Activated T-cell treated with anti-CD3 and anti-CD28 coated beads, Interleukin-2, amount 50 U/mL, for 4 hours (primary cell): Measurements from ENCODE around the gene DLX2. TPM values are rescaled to one million over a fixed set of nuclear protein-coding genes. Genes with fewer than 3 reads are reported as not detected.
"Not testable (repeated sequence)": the region's sequence is repeated elsewhere in the genome, so short reads cannot be mapped to it uniquely, and the experiment has no call there.

Source experiments
- ATAC-seq, 2 donors: fragments of 200-7000 bp; cut with Tn5 transposase; one replicate each; pipeline ENCODE4 v1.10.0; 2021
- DNase-seq: peaks from one replicate; pipeline ENCODE4 v3.0.0-alpha.2; 2020
- H3K27me3 Mint-ChIP-seq: one replicate; pipeline ENCODE4 v1.8.0; 2021; ENCODE audit warnings: low read depth, mixed read lengths
- H3K36me3 Mint-ChIP-seq: one replicate; pipeline ENCODE4 v1.8.0; 2022; ENCODE audit warnings: mixed read lengths; ENCODE audit not compliant: insufficient read depth
- H3K4me1 Mint-ChIP-seq: one replicate; pipeline ENCODE4 v1.8.0; 2021; ENCODE audit warnings: low read depth, mixed read lengths
- H3K4me3 Mint-ChIP-seq: one replicate; pipeline ENCODE4 v1.8.0; 2021; ENCODE audit warnings: mild to moderate bottlenecking, moderate library complexity, mixed read lengths
- H3K9me3 Mint-ChIP-seq: one replicate; pipeline ENCODE4 v1.8.0; 2021; ENCODE audit warnings: mixed read lengths
- total RNA-seq, 3 donors: library from RNA; stranded (reverse); gene quantifications; one replicate each; pipeline ENCODE4 v1.2.1, GENCODE V29; 2021

The DLX2 gene
- total RNA-seq: not detected

DNA sequence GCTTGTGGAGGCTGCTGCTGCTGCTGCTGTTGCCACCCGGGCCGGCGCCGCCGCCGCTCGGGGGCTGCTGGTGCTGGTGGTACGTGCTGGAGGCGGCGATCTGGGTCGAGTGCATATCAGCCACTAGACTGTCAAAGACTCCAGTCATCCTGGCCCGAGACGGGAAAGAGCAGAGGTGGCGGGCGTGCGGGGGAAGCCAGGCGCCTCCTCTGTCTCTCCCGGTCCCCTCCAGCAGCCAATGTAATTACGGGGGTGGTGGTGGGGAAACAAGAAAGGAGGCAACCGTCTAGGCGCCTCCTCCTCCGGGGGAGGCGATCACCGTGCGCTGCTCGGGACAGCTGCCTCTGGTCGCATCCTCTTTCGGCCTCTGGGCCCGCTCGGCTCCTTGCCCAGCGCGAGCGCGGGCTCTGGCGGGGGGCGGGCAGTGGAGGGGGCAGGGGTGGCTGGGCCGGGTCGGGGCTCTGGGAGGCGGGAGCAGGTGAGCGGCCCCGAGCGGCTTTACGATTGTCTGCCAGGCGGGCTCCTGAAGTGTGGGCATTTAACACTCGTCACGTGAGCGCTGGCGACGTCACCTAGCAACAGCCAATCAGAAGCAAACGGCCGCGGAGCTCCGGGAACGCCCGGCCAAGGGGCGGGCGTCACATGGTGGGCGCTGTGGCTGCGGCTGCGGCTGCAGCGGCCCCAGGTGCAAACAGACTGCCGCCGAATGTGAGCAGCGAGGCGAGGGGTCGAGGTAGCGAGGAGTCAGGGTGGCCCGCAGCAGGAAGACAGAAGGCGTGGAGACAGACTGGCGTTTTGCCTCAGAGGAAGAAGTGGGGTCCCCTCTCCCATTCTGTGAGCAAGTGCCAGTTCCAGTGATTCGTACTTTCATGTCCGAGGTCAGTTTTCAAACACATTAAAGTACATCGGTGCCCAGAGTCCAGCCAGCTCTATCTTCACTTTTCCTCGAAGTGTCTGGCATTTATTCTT, at the start of gene DLX2:
TSS of gene DLX2 (minus strand) at position 510 of the 969 bp plus-strand sequence. CDS start at position 148, 362 bp downstream.
- Mint-ChIP-seq H3K4me1 (peaks cover 50% of the 10 kb centered on the region), H3K9me3 (peaks cover 5% of the 10 kb centered on the region), H3K27me3 (peaks cover 82% of the 10 kb centered on the region), H3K4me3 (peak within 1 kb of the TSS; percentile 75), H3K36me3 (no peaks in the 10 kb centered on the region)
- no peak for DNase-seq
- peak; percentile 44 to 62 for ATAC-seq

DNA sequence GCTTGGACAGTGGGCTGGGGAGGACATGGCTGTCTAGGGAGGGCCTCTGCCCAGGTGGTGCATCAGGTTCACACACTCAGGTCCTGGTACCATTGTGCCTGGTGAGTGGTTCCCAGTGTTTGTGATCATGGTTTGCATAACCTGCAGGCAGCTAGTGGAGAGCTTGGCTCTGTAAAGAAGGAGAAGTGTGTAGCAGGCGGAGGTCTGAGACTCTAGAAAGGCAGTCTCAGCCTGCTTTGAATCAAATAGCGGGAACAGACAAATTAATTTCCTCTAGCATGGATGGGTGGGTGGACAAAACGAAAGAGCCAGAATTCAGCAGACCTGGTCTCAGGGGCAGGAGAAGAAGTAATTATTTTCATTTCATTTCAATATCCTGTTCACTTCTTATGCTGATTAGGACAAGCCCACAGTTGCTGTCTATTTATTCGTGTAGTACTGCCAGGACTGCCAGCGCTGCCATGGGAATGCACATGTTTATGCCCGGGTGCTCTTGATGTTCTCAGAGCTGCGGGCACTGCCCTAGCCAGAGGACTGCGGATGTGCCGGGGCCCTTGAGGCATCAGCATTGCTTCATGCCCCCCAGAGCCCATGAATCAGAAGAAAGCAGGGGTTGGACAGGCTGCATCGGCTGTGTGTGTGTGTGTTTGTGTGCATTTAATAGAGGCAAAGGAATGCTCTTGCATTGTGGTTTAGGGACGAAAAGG, 45.4 kb upstream of the DLX2 start:
- Mint-ChIP-seq H3K27me3 (peaks cover 12% of the 10 kb centered on the region), H3K9me3 (no peaks in the 10 kb centered on the region), H3K4me1 (peaks cover 1% of the 10 kb centered on the region), H3K36me3 (no peaks in the 10 kb centered on the region), H3K4me3 (no peak overlapping the region)
- no peak for ATAC-seq
- no peak for DNase-seq

DNA sequence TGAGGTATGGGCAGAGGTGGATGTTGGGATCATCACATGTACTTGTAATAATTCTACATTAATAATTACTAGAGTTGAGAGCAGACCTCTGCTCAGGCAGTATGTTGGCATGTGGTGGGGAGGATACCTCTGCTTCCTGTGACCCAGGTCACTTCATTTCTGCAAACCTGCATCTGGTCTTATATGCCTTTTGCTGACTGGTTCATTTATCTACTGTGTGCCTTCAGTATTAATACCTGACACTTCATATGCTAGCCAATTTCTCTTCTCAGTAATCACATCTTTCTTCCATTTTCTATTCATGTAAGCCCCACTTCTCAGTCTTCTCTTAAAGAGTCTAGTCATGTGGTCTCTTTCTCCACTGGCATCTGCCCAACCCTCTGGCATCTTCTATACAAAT, 41.1 kb upstream of the DLX2 start:
- Mint-ChIP-seq H3K36me3 (no peaks in the 10 kb centered on the region), H3K9me3 (no peaks in the 10 kb centered on the region), H3K27me3 (no peaks in the 10 kb centered on the region), H3K4me1 (no peaks in the 10 kb centered on the region), H3K4me3 (no peak overlapping the region)
- DNase-seq (no peak), ATAC-seq (no peak)

DNA sequence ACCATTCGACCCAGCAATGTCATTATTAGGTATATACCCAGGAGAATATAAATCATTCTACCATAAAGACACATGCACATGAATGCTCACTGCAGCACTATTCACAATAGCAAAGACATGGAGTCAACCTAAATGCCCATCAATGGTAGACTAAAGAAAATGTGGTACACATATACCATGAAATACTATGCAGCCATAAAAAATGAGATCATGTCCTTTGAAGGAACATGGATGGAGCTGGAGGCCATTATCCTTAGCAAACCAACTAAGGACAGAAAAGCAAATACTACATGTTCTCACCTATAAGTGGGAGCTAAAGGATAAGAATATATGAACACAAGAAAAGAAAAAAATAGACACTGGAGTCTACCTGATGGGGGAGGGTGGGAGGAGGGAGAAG, 36.0 kb upstream of the DLX2 start:
- ATAC-seq, H3K4me3 Mint-ChIP-seq, H3K9me3 Mint-ChIP-seq, H3K4me1 Mint-ChIP-seq, H3K27me3 Mint-ChIP-seq, DNase-seq, H3K36me3 Mint-ChIP-seq: not testable (repeated sequence)

DNA sequence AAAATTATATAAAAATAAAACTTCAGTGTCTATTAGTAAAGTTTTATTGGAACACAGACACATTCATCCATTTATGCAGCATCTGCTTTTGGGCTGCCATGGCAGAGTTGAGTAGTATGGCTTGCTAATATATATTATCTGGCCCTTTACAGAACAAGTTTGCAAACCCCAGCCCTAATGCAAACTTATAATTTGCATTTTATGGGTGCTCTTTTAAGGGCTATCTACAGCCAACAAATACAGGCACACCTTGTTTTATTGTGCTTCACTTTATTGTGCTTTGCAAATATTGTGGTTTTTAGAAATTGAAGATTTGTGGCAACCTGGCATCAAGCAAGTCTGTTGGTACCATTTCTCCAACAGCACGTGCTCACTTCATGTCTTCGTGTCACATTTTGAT, 35.2 kb upstream of the DLX2 start:
- Mint-ChIP-seq H3K4me1 (no peaks in the 10 kb centered on the region), H3K9me3 (no peaks in the 10 kb centered on the region), H3K36me3 (no peaks in the 10 kb centered on the region), H3K27me3 (peaks cover 6% of the 10 kb centered on the region), H3K4me3 (no peak overlapping the region)
- DNase-seq (no peak), ATAC-seq (no peak)

DNA sequence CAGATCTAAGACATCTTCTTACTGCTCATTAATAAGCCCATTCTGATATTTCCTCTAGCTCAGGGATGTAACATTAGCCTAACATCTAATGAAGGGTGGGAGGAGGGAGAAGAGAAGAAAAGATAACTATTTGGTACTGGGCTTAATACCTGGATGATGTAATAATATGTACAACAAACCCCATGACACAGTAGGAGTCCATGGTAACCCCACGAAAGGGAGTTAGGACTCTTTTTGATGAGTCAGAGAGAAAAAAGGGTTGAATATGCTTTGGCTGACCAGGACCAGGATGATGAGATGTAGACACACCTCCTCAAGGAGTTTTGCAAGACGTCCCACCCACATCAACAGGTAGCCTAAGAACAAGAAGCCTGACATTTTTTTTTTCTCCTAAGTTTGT, 34.4 kb upstream of the DLX2 start:
- Mint-ChIP-seq H3K4me3 (no peak overlapping the region), H3K9me3 (no peaks in the 10 kb centered on the region), H3K36me3 (no peaks in the 10 kb centered on the region), H3K27me3 (peaks cover 6% of the 10 kb centered on the region), H3K4me1 (no peaks in the 10 kb centered on the region)
- DNase-seq (no peak), ATAC-seq (no peak)

DNA sequence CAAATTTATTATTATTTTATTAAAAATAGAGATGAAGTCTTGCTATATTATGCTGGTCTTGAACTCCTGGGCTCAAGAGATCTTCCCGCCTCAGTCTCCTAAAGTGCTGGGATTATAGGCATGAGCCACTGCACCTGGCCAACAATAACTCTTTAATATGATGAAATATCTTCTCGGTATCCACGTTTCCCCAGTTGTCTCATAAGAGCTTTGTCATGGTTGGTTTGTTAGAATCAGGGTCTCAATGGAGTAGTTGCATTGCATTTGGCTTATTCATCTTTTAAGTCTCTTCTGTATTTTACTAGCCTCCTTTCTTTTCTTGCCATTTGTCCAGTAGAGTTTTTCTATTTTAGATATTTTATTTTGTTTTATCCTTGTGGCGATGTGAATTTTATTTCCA, 32.7 kb upstream of the DLX2 start:
- Mint-ChIP-seq H3K36me3 (no peaks in the 10 kb centered on the region), H3K4me3 (no peak overlapping the region), H3K27me3 (peaks cover 6% of the 10 kb centered on the region), H3K9me3 (no peaks in the 10 kb centered on the region), H3K4me1 (no peaks in the 10 kb centered on the region)
- DNase-seq: no peak
- no peak for ATAC-seq

DNA sequence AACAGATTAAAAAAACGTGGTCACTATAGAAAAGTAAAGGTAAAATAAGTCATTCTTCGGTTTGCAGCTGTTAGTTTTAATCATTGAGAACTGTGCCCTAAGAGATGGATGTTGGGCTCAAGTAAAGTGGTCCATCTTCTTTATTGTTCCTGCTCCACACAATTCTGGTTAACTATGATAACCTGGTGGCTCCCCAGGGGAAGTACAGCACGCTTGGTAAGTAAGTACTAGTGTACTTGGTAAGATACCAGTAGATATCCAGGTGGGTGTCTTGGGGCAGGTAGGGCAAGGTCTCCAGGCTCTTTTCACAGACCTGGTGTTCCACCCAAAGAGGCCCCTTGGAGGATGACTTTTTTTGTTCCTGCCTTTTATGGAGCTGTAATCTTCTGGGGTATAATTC, 31.6 kb upstream of the DLX2 start:
- no peak for ATAC-seq
- H3K36me3 Mint-ChIP-seq: no peaks in the 10 kb centered on the region
- no peak overlapping the region for H3K4me3 Mint-ChIP-seq
- H3K4me1 Mint-ChIP-seq: no peaks in the 10 kb centered on the region
- peaks cover 5% of the 10 kb centered on the region for H3K9me3 Mint-ChIP-seq
- DNase-seq: no peak
- peaks cover 6% of the 10 kb centered on the region for H3K27me3 Mint-ChIP-seq

DNA sequence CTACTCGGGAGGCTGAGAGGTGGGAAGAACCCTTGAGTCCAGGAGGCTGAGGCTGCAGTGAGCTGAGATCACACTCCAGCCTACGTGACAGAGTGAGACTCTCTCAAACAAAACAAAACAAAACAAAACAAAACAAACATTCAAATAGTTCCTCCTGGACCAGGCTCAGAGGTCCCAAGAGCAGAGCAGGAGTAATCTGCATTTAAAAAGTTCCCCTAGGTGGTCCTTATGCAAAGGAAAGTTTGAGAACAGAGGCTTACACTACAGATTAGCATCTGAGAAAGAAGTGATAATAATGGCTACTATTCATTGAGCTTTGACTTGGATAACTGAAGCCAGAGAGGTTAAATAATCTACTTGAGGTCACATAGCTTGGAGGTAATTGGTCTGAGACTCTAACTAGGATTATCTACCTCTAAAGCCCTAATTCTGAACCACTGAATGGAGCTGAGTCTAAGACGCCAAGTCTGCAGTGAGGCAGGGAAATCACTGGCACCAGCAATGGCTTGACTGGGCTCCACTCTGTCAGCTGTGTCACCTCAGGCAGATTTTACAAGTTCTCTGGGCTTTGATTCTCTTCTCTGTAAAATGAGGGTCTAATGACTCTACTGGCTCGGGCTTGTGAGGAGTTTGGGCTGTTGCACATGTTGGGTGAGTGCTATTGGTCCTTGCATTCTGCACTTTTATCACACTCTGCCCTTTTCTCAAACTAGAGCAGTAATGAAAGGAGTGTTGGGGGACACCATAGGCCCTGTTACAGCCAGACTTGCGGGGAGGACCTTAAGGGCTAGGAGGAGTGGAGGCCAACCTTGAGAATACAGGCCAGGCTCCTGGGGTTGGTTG, 29.2 kb upstream of the DLX2 start:
- no peaks in the 10 kb centered on the region for H3K27me3 Mint-ChIP-seq

DNA sequence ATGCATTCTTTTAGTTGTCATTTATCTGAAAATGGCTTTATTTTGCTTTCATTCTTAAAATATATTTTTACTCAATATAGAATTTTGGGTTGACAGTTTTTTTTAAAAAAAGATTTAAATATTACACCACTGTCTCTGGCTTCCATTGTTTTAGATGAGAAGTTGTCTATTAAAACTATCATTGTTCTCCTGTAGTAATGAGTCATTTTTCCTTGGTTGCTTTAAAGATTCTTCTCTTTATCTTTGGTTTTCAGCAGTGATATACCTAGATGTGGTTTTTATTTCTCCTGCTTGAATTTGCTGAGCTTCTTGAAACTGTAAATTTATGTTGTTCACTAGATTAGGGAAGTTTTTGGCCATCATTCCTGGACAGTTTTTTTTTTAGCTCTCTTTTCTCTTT, 26.7 kb upstream of the DLX2 start:
- peaks cover 5% of the 10 kb centered on the region for H3K9me3 Mint-ChIP-seq
- H3K4me3 Mint-ChIP-seq: no peak overlapping the region
- no peaks in the 10 kb centered on the region for H3K27me3 Mint-ChIP-seq
- no peaks in the 10 kb centered on the region for H3K4me1 Mint-ChIP-seq
- H3K36me3 Mint-ChIP-seq: no peaks in the 10 kb centered on the region
- ATAC-seq: no peak
- no peak for DNase-seq

More for the DNA sequence above, 29.2 kb upstream of the DLX2 start:
- DNase-seq (no peak), ATAC-seq (no peak)
- H3K4me3 Mint-ChIP-seq: no peak overlapping the region
- peaks cover 5% of the 10 kb centered on the region for H3K9me3 Mint-ChIP-seq
- no peaks in the 10 kb centered on the region for H3K4me1 Mint-ChIP-seq
- H3K36me3 Mint-ChIP-seq: no peaks in the 10 kb centered on the region

DNA sequence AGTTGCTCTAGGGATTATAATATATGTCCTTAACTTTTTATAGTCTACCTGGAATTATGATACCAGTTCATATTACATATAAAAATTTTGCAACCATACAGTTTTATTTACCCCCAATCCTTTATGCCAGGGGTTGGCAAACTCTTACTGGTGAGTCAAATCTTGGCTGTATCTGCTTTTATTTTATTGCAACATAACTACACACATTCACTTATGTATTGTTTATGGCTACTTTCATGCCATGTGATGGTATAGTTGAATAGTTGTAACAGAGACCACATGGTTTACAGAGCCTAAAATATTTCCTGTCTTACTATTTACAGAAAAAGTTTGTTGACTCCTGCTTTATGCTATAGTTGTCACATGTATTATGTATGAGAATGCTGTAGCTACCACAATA, 25.8 kb upstream of the DLX2 start:
- Mint-ChIP-seq H3K4me3 (no peak overlapping the region), H3K4me1 (no peaks in the 10 kb centered on the region), H3K36me3 (no peaks in the 10 kb centered on the region), H3K9me3 (peaks cover 5% of the 10 kb centered on the region), H3K27me3 (no peaks in the 10 kb centered on the region)
- DNase-seq (no peak), ATAC-seq (no peak)

DNA sequence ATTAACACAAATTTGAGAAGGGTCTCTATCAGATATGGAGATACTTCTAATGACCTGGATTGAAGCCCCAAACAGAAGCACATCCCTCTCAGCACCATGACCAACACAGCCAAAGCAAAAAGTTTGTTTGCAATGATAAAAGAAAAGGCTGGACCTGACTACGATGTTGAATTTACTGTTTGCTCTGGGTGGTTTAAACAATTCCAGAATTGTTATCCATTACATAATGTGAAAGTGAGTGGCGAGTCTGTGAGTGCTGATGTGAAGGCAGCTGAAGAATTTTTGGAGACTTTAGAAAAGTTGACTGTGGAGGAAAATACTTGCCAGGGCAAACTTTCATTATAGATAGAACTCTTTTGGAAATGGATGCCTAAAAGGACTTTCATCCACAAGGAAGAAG, 17.4 kb upstream of the DLX2 start:
- Mint-ChIP-seq H3K4me1 (no peaks in the 10 kb centered on the region), H3K4me3 (no peak overlapping the region), H3K27me3 (peaks cover 5% of the 10 kb centered on the region), H3K9me3 (no peaks in the 10 kb centered on the region), H3K36me3 (no peaks in the 10 kb centered on the region)
- ATAC-seq (no peak), DNase-seq (no peak)

DNA sequence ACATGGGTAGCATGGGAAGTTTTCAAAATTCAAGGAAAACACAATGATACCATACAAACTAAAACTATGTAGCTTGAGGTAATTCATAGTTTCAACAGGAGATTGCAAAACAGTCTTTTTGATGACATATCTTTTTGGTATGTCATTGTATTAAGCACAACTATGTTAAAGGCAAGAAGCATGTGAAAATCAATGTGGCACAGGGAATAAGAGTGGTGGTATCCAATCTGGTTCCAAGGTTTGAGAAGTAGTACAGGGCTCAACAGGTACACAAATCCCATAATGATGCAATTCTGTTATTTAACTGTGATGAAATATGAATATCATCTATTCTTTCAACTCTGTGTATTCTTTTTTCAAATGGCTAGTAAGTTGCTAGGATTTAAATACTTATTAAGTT, 16.4 kb upstream of the DLX2 start:
- Mint-ChIP-seq H3K36me3 (no peaks in the 10 kb centered on the region), H3K4me3 (no peak overlapping the region), H3K9me3 (no peaks in the 10 kb centered on the region), H3K4me1 (no peaks in the 10 kb centered on the region), H3K27me3 (peaks cover 11% of the 10 kb centered on the region)
- no peak for ATAC-seq
- no peak for DNase-seq

DNA sequence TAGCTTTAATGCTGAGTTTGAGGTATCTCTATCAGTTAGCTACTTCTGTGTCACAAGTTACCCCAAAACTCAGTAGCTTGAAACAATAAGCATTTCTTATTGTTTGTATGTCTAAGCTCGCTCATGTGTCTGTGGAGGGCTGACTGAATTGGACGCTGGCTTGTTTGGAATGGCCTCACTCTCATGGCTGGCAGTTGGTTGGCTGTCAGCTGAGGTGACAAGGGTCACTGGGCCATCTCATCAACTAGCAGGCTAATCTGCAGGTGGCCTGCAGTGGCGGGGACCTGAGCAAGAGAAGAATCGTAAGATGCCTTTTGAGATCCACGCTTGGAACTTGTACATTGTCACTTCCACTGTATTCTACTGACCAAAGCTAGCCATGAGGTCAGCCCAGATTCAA, 13.4 kb upstream of the DLX2 start:
- Mint-ChIP-seq H3K4me1 (no peaks in the 10 kb centered on the region), H3K9me3 (no peaks in the 10 kb centered on the region), H3K4me3 (no peak overlapping the region), H3K36me3 (no peaks in the 10 kb centered on the region), H3K27me3 (peaks cover 16% of the 10 kb centered on the region)
- DNase-seq (no peak), ATAC-seq (no peak)
